MCF 10A (cell line): ENCODE data around the gene ASPHD2. TPM values are rescaled to one million over a fixed set of nuclear protein-coding genes. Genes with fewer than 3 reads are reported as not detected.
A peak's percentile ranks its signal among the peaks of the same experiment; 100 is the strongest.

ENCODE experiments used
- BruUV-seq: library from RNA; stranded (reverse); fragments of 400-500 nt; replicated peaks from 2 replicates; lab custom pipeline; 2021; lab: Mats Ljungman, UMichigan
- CTCF ChIA-PET: fragments of 300-600 bp; sonication (Branson Sonifier 250); formaldehyde crosslinking; extraction: SDS; loops from one replicate; lab custom pipeline; 2021; ENCODE audit warnings: antibody characterized with exemption, inconsistent platforms; lab: Yijun Ruan, JAX
- POLR2A ChIA-PET: fragments of 300-600, 350-650 bp; sonication (Branson Sonifier 250); formaldehyde crosslinking; extraction: SDS; loops from one replicate; lab custom pipeline; 2020; ENCODE audit warnings: antibody characterized with exemption, inconsistent platforms; lab: Yijun Ruan, JAX
- DNase-seq: peaks from one replicate; pipeline ENCODE4 v3.0.0-alpha.2; 2018; ENCODE audit not compliant: unreplicated experiment
- H3K27ac Mint-ChIP-seq: one replicate; pipeline ENCODE4 v1.8.0; 2022; ENCODE audit warnings: mild to moderate bottlenecking, low read depth, mixed read lengths; ENCODE audit not compliant: unreplicated experiment
- H3K27me3 Mint-ChIP-seq: one replicate; pipeline ENCODE4 v1.8.0; 2022; ENCODE audit warnings: mixed read lengths; ENCODE audit not compliant: insufficient read depth, unreplicated experiment
- H3K36me3 Mint-ChIP-seq: one replicate; pipeline ENCODE4 v1.8.0; 2022; ENCODE audit warnings: mild to moderate bottlenecking, moderate library complexity, mixed read lengths; ENCODE audit not compliant: insufficient read depth, unreplicated experiment
- H3K4me1 Mint-ChIP-seq: one replicate; pipeline ENCODE4 v1.8.0; 2022; ENCODE audit warnings: mixed read lengths; ENCODE audit not compliant: insufficient read depth, unreplicated experiment
- H3K4me3 Mint-ChIP-seq: one replicate; pipeline ENCODE4 v1.8.0; 2022; ENCODE audit warnings: mild to moderate bottlenecking, moderate library complexity, mixed read lengths; ENCODE audit not compliant: unreplicated experiment
- H3K9me3 Mint-ChIP-seq: one replicate; pipeline ENCODE4 v1.8.0; 2022; ENCODE audit warnings: mixed read lengths; ENCODE audit not compliant: unreplicated experiment
- intact Hi-C: fragments of 100-400 bp; cut with micrococcal nuclease; formaldehyde crosslinking; loops from 2 replicates; pipeline ENCODE4 v1.14.1; 2022
- total RNA-seq: library from RNA; stranded (reverse); gene quantifications from 2 replicates; pipeline ENCODE4 v1.2.3, GENCODE V29; 2022
- TF ChIP-seq, protein P1 (sequence below): fragments of 200-600 bp; IDR thresholded peaks from one replicate; pipeline ENCODE4 v1.8.0; 2022; ENCODE audit warnings: antibody characterized with exemption, mild to moderate bottlenecking; ENCODE audit not compliant: unreplicated experiment

Gene ASPHD2
- total RNA-seq, 1 experiment from 2014 or later: 4.8 TPM

DNA sequence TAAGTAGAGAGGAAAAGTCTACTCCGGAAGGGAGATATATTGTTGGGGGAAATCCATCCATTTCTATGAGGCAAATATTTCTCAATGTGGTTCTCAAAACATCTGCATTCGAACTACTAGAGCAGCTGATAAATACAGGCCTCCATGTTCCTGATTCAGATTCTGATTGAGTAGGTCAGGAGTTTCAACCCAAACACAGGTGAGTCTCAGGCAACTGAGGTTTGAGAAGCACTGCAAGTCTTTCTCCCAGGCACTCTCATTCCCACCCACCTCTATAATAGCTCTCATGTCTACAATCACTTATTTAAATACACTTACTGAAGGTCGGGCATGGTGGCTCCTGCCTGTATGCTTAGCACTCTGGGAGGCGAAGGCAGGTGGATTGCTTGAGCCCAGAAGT is 14.7 kb upstream of the ASPHD2 start:
- ChIA-PET POLR2A (interaction anchor here (0.5 to 1.4 kb wide), 2 partner anchors 69 to 1296 kb away, joined by 3 to 4 read pairs; partner anchors contain the start of genes HPS4 and SRRD), CTCF (interaction anchor here (0.8 to 5.0 kb wide), 3 partner anchors 7 to 46 kb away, joined by 3 to 28 read pairs (median 3); no protein-coding TSS in a partner anchor)
- TF ChIP-seq, protein P1, sequence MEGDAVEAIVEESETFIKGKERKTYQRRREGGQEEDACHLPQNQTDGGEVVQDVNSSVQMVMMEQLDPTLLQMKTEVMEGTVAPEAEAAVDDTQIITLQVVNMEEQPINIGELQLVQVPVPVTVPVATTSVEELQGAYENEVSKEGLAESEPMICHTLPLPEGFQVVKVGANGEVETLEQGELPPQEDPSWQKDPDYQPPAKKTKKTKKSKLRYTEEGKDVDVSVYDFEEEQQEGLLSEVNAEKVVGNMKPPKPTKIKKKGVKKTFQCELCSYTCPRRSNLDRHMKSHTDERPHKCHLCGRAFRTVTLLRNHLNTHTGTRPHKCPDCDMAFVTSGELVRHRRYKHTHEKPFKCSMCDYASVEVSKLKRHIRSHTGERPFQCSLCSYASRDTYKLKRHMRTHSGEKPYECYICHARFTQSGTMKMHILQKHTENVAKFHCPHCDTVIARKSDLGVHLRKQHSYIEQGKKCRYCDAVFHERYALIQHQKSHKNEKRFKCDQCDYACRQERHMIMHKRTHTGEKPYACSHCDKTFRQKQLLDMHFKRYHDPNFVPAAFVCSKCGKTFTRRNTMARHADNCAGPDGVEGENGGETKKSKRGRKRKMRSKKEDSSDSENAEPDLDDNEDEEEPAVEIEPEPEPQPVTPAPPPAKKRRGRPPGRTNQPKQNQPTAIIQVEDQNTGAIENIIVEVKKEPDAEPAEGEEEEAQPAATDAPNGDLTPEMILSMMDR: no peak
- intact Hi-C loops: no loop called here
- H3K27me3 Mint-ChIP-seq: no peaks in the 10 kb centered on the region
- peaks cover 27% of the 10 kb centered on the region for H3K4me1 Mint-ChIP-seq
- H3K36me3 Mint-ChIP-seq: no peaks in the 10 kb centered on the region
- no TSS peak for BruUV-seq
- no peak for DNase-seq
- H3K9me3 Mint-ChIP-seq: no peaks in the 10 kb centered on the region
- H3K27ac Mint-ChIP-seq: no peak overlapping the region
- H3K4me3 Mint-ChIP-seq: no peak overlapping the region

DNA sequence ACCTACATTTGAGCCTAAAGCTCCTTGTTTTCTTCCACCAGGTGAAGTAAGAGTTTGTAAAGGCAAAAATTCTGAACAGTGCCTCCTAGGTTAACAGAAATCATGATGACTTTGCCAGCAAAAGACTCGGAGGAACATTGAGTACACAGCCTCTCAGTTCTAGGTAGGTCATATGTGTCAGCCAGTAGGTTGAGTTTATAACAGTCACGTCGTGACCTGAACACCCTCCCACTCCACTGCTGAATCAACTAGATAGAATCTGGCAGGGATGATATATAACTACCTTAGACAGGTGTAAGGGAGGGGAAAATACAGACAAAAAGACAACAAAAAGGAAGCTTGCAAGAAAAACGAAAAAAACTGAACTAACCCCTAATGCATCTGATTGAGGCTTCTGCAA is 12.8 kb upstream of the ASPHD2 start:
- POLR2A ChIA-PET: interaction anchor here (0.6 to 2.3 kb wide), 7 partner anchors 13 to 102 kb away, joined by 3 to 12 read pairs (median 3); no protein-coding TSS in a partner anchor
- TF ChIP-seq, protein P1: no peak
- BruUV-seq: no TSS peak
- Mint-ChIP-seq H3K27ac (no peak overlapping the region), H3K4me3 (no peak overlapping the region), H3K4me1 (peaks cover 27% of the 10 kb centered on the region), H3K9me3 (no peaks in the 10 kb centered on the region), H3K27me3 (no peaks in the 10 kb centered on the region), H3K36me3 (no peaks in the 10 kb centered on the region)
- intact Hi-C loops: loop anchor here (2.0 to 5.0 kb wide), 2 partner anchors 17 to 46 kb away; no protein-coding TSS in a partner anchor
- no peak for DNase-seq
- CTCF ChIA-PET: interaction anchor here (0.6 to 5.0 kb wide), 7 partner anchors 23 to 250 kb away, joined by 3 to 28 read pairs (median 4); no protein-coding TSS in a partner anchor

DNA sequence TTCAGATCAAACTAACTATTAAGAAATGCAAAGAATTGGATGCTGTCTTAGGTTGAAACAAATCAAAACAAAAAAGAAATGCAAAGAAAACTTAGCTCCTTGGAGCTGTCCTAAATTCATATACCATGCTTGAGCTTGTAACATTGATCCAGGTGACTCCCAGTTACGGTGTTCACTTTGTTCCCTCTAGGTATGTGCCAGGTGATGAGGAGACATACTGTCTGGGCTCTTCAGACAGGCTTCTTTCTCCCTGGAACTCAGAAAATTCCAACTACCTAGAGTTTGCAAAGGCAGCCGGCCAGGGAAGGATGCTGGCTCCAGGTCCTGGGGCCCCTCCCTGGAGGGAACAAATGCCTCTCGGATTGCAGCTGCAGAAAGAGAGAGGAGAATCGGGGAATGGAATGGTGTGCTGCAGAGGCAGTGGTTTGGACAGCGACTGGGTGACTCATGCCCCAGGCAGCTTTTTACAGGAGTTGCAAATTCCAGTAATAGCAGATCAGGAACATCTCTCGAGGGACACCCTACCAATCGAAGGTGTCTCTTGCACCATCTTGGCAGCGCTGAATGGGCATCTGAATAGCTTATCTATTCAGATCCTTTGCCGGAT is 12.3 kb upstream of the ASPHD2 start:
- TF ChIP-seq, protein P1: no peak

DNA sequence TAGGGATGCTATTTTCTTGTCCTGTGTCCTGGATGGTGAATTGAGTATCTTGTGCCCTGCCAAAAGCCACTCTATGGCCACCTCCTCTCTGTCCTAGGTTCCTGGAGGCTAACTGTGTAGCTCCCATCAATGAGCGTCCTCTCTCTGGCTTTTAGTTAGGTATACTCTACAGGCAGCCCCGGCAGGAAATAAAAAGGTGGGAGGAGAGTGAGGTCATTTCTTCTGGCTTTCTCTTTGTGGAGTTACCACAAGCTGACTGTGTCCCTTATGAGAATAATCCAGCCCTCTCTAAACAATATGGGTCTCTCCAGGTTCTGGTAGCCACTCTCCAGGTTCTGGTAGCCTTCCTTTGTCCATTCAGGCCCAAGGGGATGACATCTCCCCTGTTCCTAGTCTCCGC is 11.7 kb upstream of the ASPHD2 start:
- Mint-ChIP-seq H3K9me3 (no peaks in the 10 kb centered on the region), H3K4me3 (no peak overlapping the region), H3K27me3 (no peaks in the 10 kb centered on the region), H3K27ac (no peak overlapping the region), H3K36me3 (no peaks in the 10 kb centered on the region), H3K4me1 (peaks cover 27% of the 10 kb centered on the region)
- TF ChIP-seq, protein P1: no peak
- intact Hi-C loops: loop anchor here (2.0 to 5.0 kb wide), 2 partner anchors 19 to 45 kb away; no protein-coding TSS in a partner anchor
- CTCF ChIA-PET: interaction anchor here (0.6 to 5.0 kb wide), 2 partner anchors 43 to 1229 kb away, joined by 3 to 28 read pairs; no protein-coding TSS in a partner anchor
- no peak for DNase-seq
- POLR2A ChIA-PET: interaction anchor here (0.7 to 1.8 kb wide), 6 partner anchors 13 to 77 kb away, joined by 3 to 12 read pairs (median 4); partner anchors contain the start of genes HPS4 and SRRD
- BruUV-seq: no TSS peak

More for the DNA sequence above, 12.3 kb upstream of the ASPHD2 start:
- CTCF ChIA-PET: interaction anchor here (0.6 to 5.0 kb wide), 8 partner anchors 24 to 1228 kb away, joined by 3 to 28 read pairs (median 4); no protein-coding TSS in a partner anchor
- DNase-seq: peak; percentile 78
- H3K27me3 Mint-ChIP-seq: no peaks in the 10 kb centered on the region
- H3K4me1 Mint-ChIP-seq: peaks cover 27% of the 10 kb centered on the region
- H3K27ac Mint-ChIP-seq: no peak overlapping the region
- intact Hi-C loops: loop anchor here (2.0 to 5.0 kb wide), 2 partner anchors 18 to 46 kb away; no protein-coding TSS in a partner anchor
- no TSS peak for BruUV-seq
- H3K36me3 Mint-ChIP-seq: no peaks in the 10 kb centered on the region
- H3K4me3 Mint-ChIP-seq: no peak overlapping the region
- POLR2A ChIA-PET: interaction anchor here (0.7 to 2.3 kb wide), 7 partner anchors 13 to 77 kb away, joined by 3 to 12 read pairs (median 3); partner anchors contain the start of genes HPS4 and SRRD
- no peaks in the 10 kb centered on the region for H3K9me3 Mint-ChIP-seq
